NCI-H524 (cell line): ENCODE results near the gene FAT2.

Experiments
- DNase-seq, 2 experiments: peaks; one replicate each; lab custom pipeline; 2025; lab: John Stamatoyannopoulos, UW

Gene FAT2

GRCh38 chr5:151591144-151591819 is at the start of gene FAT2:
TSS of gene FAT2 (minus strand) at chr5:151591331. CDS start at chr5:151568931, 22,400 bp downstream.
- DNase-seq = no peak

- no peak for DNase-seq
These were observed 47.5 kb upstream of the FAT2 start for GRCh38 chr5:151638619-151639018.

- no peak for DNase-seq
These were observed 46.5 kb upstream of the FAT2 start for GRCh38 chr5:151637676-151638075.

- DNase-seq = no peak
These were observed 42.8 kb upstream of the FAT2 start for GRCh38 chr5:151633892-151634291.

- no peak for DNase-seq
These were observed 41.8 kb upstream of the FAT2 start for GRCh38 chr5:151632941-151633340.

- DNase-seq = no peak
These were observed 41.4 kb upstream of the FAT2 start for GRCh38 chr5:151632524-151632923.

GRCh38 chr5:151631941-151632340 is 40.8 kb upstream of the FAT2 start:
- DNase-seq = no peak

- no peak for DNase-seq
These were observed 39.0 kb upstream of the FAT2 start for GRCh38 chr5:151630088-151630487.

GRCh38 chr5:151628112-151628823 is 37.1 kb upstream of the FAT2 start:
- DNase-seq = no peak

GRCh38 chr5:151627650-151628049 is 36.5 kb upstream of the FAT2 start:
- no peak for DNase-seq

- DNase-seq = no peak
These were observed 34.2 kb upstream of the FAT2 start for GRCh38 chr5:151625285-151625684.

GRCh38 chr5:151624476-151624875 is 33.3 kb upstream of the FAT2 start:
- no peak for DNase-seq

GRCh38 chr5:151622367-151623088 is 31.4 kb upstream of the FAT2 start:
- DNase-seq = no peak

- no peak for DNase-seq
These were observed 29.3 kb upstream of the FAT2 start for GRCh38 chr5:151620461-151620840.

- DNase-seq = no peak
These were observed 28.8 kb upstream of the FAT2 start for GRCh38 chr5:151619812-151620460.

GRCh38 chr5:151618907-151619306 is 27.8 kb upstream of the FAT2 start:
- no peak for DNase-seq

- DNase-seq = no peak
These were observed 26.9 kb upstream of the FAT2 start for GRCh38 chr5:151617841-151618710.

GRCh38 chr5:151617383-151617840 is 26.3 kb upstream of the FAT2 start:
- no peak for DNase-seq

GRCh38 chr5:151615431-151615830 is 24.3 kb upstream of the FAT2 start:
- no peak for DNase-seq

GRCh38 chr5:151614565-151614964 is 23.4 kb upstream of the FAT2 start:
- no peak for DNase-seq

- no peak for DNase-seq
These were observed 21.7 kb upstream of the FAT2 start for GRCh38 chr5:151612689-151613427.
